ENCODE measurements around the gene WDR83. TPM values are rescaled to one million over a fixed set of nuclear protein-coding genes. Genes with fewer than 3 reads are reported as not detected.

WDR83 gene
- total RNA-seq, 4 donors from 2014 or later: 15.3 to 23.7 (median 19.3) TPM

GRCh38 chr19:12668346-12668745, 1.7 kb downstream of the WDR83 start:
- 63 to 70% methylated on average over 8 of the region's 8 CpGs for WGBS, 2 donors
- intact Hi-C loops (cut with DNase I; ENCODE audit: low total_unique reads): no loop called here
- no peak for DNase-seq (ENCODE audit: low spot score in 2 of 2)
- H3K4me3 ChIP-seq (ENCODE audit: low read depth, poor library complexity, severe bottlenecking): no peak overlapping the region
- no peak for TF ChIP-seq POLR2A (IDR thresholded peaks at IDR 0.05)
- TF ChIP-seq CTCF (IDR thresholded peaks at IDR 0.05): no peak

GRCh38 chr19:12668932-12669269, 2.3 kb downstream of the WDR83 start:
- WGBS, 2 donors: 1% methylated on average over 15 to 16 of the region's 24 CpGs

GRCh38 chr19:12669270-12670158, 2.9 kb downstream of the WDR83 start:
- DNase-seq (ENCODE audit: low spot score in 2 of 2): peak; percentile 74 to 96
- intact Hi-C loops (cut with DNase I; ENCODE audit: low total_unique reads): no loop called here

More at GRCh38 chr19:12668932-12669269, 2.3 kb downstream of the WDR83 start:
- intact Hi-C loops (cut with DNase I; ENCODE audit: low total_unique reads): no loop called here
- peak overlapping the region; percentile 78 for H3K4me3 ChIP-seq (ENCODE audit: low read depth, poor library complexity, severe bottlenecking)
- DNase-seq (ENCODE audit: low spot score in 2 of 2): peak; percentile 62 to 93
- TF ChIP-seq POLR2A (IDR thresholded peaks at IDR 0.05): no peak
- no peak for TF ChIP-seq CTCF (IDR thresholded peaks at IDR 0.05)

DNA sequence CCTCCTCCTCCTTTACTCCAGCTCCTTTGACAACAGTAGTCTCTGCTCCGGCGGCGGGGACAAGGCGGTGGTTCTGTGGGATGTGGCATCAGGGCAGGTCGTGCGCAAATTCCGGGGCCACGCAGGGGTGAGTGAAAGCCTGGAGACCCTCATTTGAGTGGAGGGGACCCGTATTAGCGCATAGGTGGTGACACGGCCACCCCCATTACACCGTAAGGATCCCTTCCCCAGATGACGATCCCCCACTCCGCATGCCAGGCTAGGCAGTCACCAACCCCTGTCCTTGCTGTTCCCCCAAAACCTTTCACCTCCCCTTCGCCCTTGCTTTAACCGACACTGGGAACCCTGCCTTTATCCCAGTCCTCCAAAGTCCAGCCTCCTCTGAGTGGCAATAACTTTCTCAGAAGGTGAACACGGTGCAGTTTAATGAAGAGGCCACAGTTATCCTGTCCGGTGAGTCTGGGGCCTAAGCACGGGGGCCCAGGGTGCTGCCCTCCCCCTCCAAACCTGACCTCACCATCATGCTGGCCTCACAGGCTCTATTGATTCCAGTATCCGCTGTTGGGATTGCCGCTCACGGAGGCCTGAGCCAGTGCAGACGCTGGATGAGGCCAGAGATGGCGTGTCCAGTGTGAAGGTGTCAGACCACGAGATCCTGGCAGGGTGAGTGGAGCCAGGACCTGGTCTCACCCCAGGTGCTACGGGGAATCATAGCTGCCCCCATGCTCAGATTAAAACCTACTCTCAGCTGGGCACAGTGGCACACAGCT, 3.7 kb downstream of the WDR83 start:
- 33 to 59% methylated on average over 18 to 23 of the region's 26 CpGs for WGBS, 2 donors
- TF ChIP-seq CTCF (IDR thresholded peaks at IDR 0.05): no peak
- no peak for TF ChIP-seq POLR2A (IDR thresholded peaks at IDR 0.05)
- intact Hi-C loops (cut with DNase I; ENCODE audit: low total_unique reads): no loop called here
- no peak for DNase-seq (ENCODE audit: low spot score in 2 of 2)
- H3K4me3 ChIP-seq (ENCODE audit: low read depth, poor library complexity, severe bottlenecking): peak overlapping the region; percentile 78

More at GRCh38 chr19:12669270-12670158, 2.9 kb downstream of the WDR83 start:
- no peak for TF ChIP-seq POLR2A (IDR thresholded peaks at IDR 0.05)
- no peak for TF ChIP-seq CTCF (IDR thresholded peaks at IDR 0.05)
- H3K4me3 ChIP-seq (ENCODE audit: low read depth, poor library complexity, severe bottlenecking): peak overlapping the region; percentile 78
- 0 to 1% methylated on average over 37 to 62 of the region's 64 CpGs for WGBS, 2 donors

- H3K4me3 ChIP-seq (ENCODE audit: low read depth, poor library complexity, severe bottlenecking): no peak overlapping the region
- TF ChIP-seq POLR2A (IDR thresholded peaks at IDR 0.05) (no peak), CTCF (IDR thresholded peaks at IDR 0.05) (no peak)
- no peak for DNase-seq (ENCODE audit: low spot score in 2 of 2)
- WGBS, 2 donors: 77 to 80% methylated on average over 6 to 10 of the region's 10 CpGs
- intact Hi-C loops (cut with DNase I; ENCODE audit: low total_unique reads): no loop called here
Measured at GRCh38 chr19:12672744-12673143, 6.1 kb downstream of the WDR83 start.

Data from lower leg skin (tissue), 4 donors.